ENCODE measurements around the gene USP40.
A peak's percentile ranks its signal among the peaks of the same experiment; 100 is the strongest.

The USP40 gene

GRCh38 chr2:233474308-233475160 is 92.0 kb downstream of the USP40 start:
- no peak for DNase-seq

- DNase-seq, result no peak
These were observed 92.7 kb downstream of the USP40 start for GRCh38 chr2:233473878-233474277.

- DNase-seq, result no peak
These were observed 93.2 kb downstream of the USP40 start for GRCh38 chr2:233473386-233473791.

GRCh38 chr2:233471291-233472035 is 95.1 kb downstream of the USP40 start:
- DNase-seq, result no peak

- no peak for DNase-seq
These were observed 95.7 kb downstream of the USP40 start for GRCh38 chr2:233470839-233471238.

GRCh38 chr2:233470011-233470687 is 96.4 kb downstream of the USP40 start:
- DNase-seq, result peak; percentile 52

- peak; percentile 52 for DNase-seq
These were observed 97.1 kb downstream of the USP40 start for GRCh38 chr2:233469261-233470010.

GRCh38 chr2:233468741-233469110 is 97.9 kb downstream of the USP40 start:
- no peak for DNase-seq

- no peak for DNase-seq
These were observed 98.4 kb downstream of the USP40 start for GRCh38 chr2:233468047-233468740.

- no peak for DNase-seq
These were observed 99.5 kb downstream of the USP40 start for GRCh38 chr2:233466991-233467603.

- DNase-seq, result no peak
These were observed 101.9 kb downstream of the USP40 start for GRCh38 chr2:233464531-233465240.

- DNase-seq, result no peak
These were observed 102.5 kb downstream of the USP40 start for GRCh38 chr2:233464056-233464455.

GRCh38 chr2:233463586-233463985 is 103.0 kb downstream of the USP40 start:
- no peak for DNase-seq

GRCh38 chr2:233462826-233463470 is 103.6 kb downstream of the USP40 start:
- DNase-seq, result no peak

GRCh38 chr2:233462202-233462785 is 104.3 kb downstream of the USP40 start:
- no peak for DNase-seq

GRCh38 chr2:233461481-233461891 is 105.1 kb downstream of the USP40 start:
- no peak for DNase-seq

- peak; percentile 70 for DNase-seq
These were observed 105.7 kb downstream of the USP40 start for GRCh38 chr2:233460726-233461441.

- no peak for DNase-seq
These were observed 107.2 kb downstream of the USP40 start for GRCh38 chr2:233459426-233459825.

- DNase-seq, result no peak
These were observed 107.8 kb downstream of the USP40 start for GRCh38 chr2:233458826-233459225.

Data from NCI-H774 (cell line).